HG02763 (cell line): ENCODE results near the gene CMTM4.
"Not testable (repeated sequence)": the region's sequence is repeated elsewhere in the genome, so short reads cannot be mapped to it uniquely, and the experiment has no call there.

Experiments used
- ATAC-seq: cut with Tn5 transposase; IDR thresholded peaks from one replicate; pipeline ENCODE4 v1.9.1; 2021; ENCODE audit warnings: mild to moderate bottlenecking, moderate library complexity; ENCODE audit not compliant: unreplicated experiment

The CMTM4 gene

GRCh38 chr16:66617728-66618127 is 78.8 kb downstream of the CMTM4 start:
- no peak for ATAC-seq

GRCh38 chr16:66617010-66617434 is 79.5 kb downstream of the CMTM4 start:
- no peak for ATAC-seq

GRCh38 chr16:66616592-66616991 is 80.0 kb downstream of the CMTM4 start:
- ATAC-seq: no peak

GRCh38 chr16:66616169-66616568 is 80.4 kb downstream of the CMTM4 start:
- ATAC-seq: no peak

- ATAC-seq: no peak
These were observed 82.3 kb downstream of the CMTM4 start for GRCh38 chr16:66614161-66614802.

- no peak for ATAC-seq
These were observed 84.1 kb downstream of the CMTM4 start for GRCh38 chr16:66612422-66612821.

- ATAC-seq: not testable (repeated sequence)
These were observed 84.6 kb downstream of the CMTM4 start for GRCh38 chr16:66611911-66612310.

GRCh38 chr16:66610111-66610820 is 86.3 kb downstream of the CMTM4 start:
- no peak for ATAC-seq

- ATAC-seq: no peak
These were observed 87.4 kb downstream of the CMTM4 start for GRCh38 chr16:66609139-66609510.

- peak; percentile 37 for ATAC-seq
These were observed 88.1 kb downstream of the CMTM4 start for GRCh38 chr16:66608241-66609138.

- ATAC-seq: peak; percentile 33
These were observed 90.4 kb downstream of the CMTM4 start for GRCh38 chr16:66605979-66606751.

GRCh38 chr16:66605177-66605978 is 91.2 kb downstream of the CMTM4 start:
- ATAC-seq: no peak

GRCh38 chr16:66604376-66605176 is 92.0 kb downstream of the CMTM4 start, which contains the start of gene CMTM3:
Gene CMTM3 (plus strand): TSS chr16:66604704. CDS start chr16:66604806, 102 bp downstream.
- ATAC-seq: no peak

- no peak for ATAC-seq
These were observed 92.8 kb downstream of the CMTM4 start for GRCh38 chr16:66603537-66604375.

- no peak for ATAC-seq
These were observed 95.1 kb downstream of the CMTM4 start for GRCh38 chr16:66601471-66601870.

GRCh38 chr16:66600477-66600876 is 96.1 kb downstream of the CMTM4 start:
- no peak for ATAC-seq

GRCh38 chr16:66599726-66600125 is 96.8 kb downstream of the CMTM4 start:
- ATAC-seq: no peak

GRCh38 chr16:66598111-66598510 is 98.4 kb downstream of the CMTM4 start:
- ATAC-seq: no peak
